Calu3 (cell line): Measurements from ENCODE around the gene CYP1A2. TPM values are rescaled to one million over a fixed set of nuclear protein-coding genes. Genes with fewer than 3 reads are reported as not detected.

Source experiments
- BruUV-seq: library from RNA; stranded (reverse); fragments of 400-500 nt; replicated peaks from 2 replicates; lab custom pipeline; 2021; lab: Mats Ljungman, UMichigan
- CTCF ChIA-PET: fragments of 300-600 bp; sonication (Branson Sonifier 250); formaldehyde crosslinking; loops from one replicate; lab custom pipeline; 2022; ENCODE audit warnings: antibody characterized with exemption; lab: Charles Lee
- DNase-seq: peaks from one replicate; pipeline ENCODE4 v3.0.0; 2022
- H3K27ac Mint-ChIP-seq: one replicate; pipeline ENCODE4 v1.8.0; 2022; ENCODE audit warnings: mixed read lengths; ENCODE audit not compliant: unreplicated experiment
- H3K27me3 Mint-ChIP-seq: one replicate; pipeline ENCODE4 v1.8.0; 2022; ENCODE audit warnings: mixed read lengths; ENCODE audit not compliant: unreplicated experiment
- H3K36me3 Mint-ChIP-seq: one replicate; pipeline ENCODE4 v1.8.0; 2022; ENCODE audit warnings: mild to moderate bottlenecking, moderate library complexity, mixed read lengths; ENCODE audit not compliant: insufficient read depth, unreplicated experiment
- H3K4me1 Mint-ChIP-seq: one replicate; pipeline ENCODE4 v1.8.0; 2022; ENCODE audit warnings: mild to moderate bottlenecking, low read depth, mixed read lengths; ENCODE audit not compliant: unreplicated experiment
- H3K4me3 Mint-ChIP-seq: one replicate; pipeline ENCODE4 v1.8.0; 2022; ENCODE audit warnings: mild to moderate bottlenecking, low read depth, moderate library complexity, mixed read lengths; ENCODE audit not compliant: unreplicated experiment
- H3K9me3 Mint-ChIP-seq: one replicate; pipeline ENCODE4 v1.8.0; 2022; ENCODE audit warnings: low read depth, mixed read lengths; ENCODE audit not compliant: unreplicated experiment
- intact Hi-C: fragments of 100-400 bp; cut with micrococcal nuclease; formaldehyde crosslinking; loops from one replicate; pipeline ENCODE4 v1.10.0; 2022; ENCODE audit not compliant: unreplicated experiment
- total RNA-seq: library from RNA; stranded (reverse); gene quantifications from 2 replicates; pipeline ENCODE4 v1.2.3, GENCODE V29; 2022
- TF ChIP-seq, protein P1 (sequence below): fragments of 200-600 bp; IDR thresholded peaks from one replicate; pipeline ENCODE4 v1.8.0; 2022; ENCODE audit warnings: antibody characterized with exemption; ENCODE audit not compliant: unreplicated experiment

Gene CYP1A2
- total RNA-seq, 1 experiment from 2014 or later, result not detected

DNA sequence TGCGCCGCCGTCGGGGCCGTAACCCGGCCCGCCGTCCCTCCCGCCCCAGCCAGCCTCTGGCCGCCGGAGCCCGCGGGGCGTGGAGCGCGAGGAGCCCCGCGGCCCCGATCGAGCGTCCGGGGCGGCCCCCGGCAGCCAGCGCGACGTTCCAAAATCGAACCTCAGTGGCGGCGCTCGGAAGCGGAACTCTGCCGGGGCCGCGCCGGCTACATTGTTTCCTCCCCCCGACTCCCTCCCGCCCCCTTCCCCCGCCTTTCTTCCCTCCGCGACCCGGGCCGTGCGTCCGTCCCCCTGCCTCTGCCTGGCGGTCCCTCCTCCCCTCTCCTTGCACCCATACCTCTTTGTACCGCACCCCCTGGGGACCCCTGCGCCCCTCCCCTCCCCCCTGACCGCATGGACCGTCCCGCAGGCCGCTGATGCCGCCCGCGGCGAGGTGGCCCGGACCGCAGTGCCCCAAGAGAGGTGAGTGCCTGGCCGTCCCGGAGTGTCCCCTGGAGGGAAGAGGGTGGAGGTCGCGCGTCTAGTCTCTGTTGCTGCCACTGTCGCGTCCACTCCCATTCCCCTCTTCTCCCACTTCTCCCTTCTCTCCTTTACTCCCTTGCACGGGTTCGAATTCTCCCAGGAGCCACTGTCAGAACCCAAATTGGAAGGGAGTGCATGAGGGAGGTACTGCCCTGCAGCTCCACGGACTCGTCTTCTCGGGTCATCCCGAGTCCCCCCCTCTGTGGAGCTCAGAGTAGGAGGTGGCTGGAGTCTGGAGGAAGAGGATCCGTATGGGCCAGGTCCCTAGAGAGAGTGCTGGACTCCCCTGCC lies 33.8 kb downstream of the CYP1A2 start:
- intact Hi-C loops, result no loop called here
- CTCF ChIA-PET, result interaction anchor here (0.6 to 1.6 kb wide), 7 partner anchors 12 to 103 kb away, joined by 3 to 5 read pairs (median 3); no protein-coding TSS in a partner anchor
- peak; percentile 38 for DNase-seq
- Mint-ChIP-seq H3K36me3 (peaks cover 23% of the 10 kb centered on the region), H3K4me1 (peaks cover 39% of the 10 kb centered on the region), H3K9me3 (no peaks in the 10 kb centered on the region), H3K27me3 (peaks cover 14% of the 10 kb centered on the region), H3K27ac (peak overlapping the region; percentile 56), H3K4me3 (peak overlapping the region; percentile 85)
- TF ChIP-seq, protein P1, sequence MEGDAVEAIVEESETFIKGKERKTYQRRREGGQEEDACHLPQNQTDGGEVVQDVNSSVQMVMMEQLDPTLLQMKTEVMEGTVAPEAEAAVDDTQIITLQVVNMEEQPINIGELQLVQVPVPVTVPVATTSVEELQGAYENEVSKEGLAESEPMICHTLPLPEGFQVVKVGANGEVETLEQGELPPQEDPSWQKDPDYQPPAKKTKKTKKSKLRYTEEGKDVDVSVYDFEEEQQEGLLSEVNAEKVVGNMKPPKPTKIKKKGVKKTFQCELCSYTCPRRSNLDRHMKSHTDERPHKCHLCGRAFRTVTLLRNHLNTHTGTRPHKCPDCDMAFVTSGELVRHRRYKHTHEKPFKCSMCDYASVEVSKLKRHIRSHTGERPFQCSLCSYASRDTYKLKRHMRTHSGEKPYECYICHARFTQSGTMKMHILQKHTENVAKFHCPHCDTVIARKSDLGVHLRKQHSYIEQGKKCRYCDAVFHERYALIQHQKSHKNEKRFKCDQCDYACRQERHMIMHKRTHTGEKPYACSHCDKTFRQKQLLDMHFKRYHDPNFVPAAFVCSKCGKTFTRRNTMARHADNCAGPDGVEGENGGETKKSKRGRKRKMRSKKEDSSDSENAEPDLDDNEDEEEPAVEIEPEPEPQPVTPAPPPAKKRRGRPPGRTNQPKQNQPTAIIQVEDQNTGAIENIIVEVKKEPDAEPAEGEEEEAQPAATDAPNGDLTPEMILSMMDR, result no peak
- no TSS peak for BruUV-seq

DNA sequence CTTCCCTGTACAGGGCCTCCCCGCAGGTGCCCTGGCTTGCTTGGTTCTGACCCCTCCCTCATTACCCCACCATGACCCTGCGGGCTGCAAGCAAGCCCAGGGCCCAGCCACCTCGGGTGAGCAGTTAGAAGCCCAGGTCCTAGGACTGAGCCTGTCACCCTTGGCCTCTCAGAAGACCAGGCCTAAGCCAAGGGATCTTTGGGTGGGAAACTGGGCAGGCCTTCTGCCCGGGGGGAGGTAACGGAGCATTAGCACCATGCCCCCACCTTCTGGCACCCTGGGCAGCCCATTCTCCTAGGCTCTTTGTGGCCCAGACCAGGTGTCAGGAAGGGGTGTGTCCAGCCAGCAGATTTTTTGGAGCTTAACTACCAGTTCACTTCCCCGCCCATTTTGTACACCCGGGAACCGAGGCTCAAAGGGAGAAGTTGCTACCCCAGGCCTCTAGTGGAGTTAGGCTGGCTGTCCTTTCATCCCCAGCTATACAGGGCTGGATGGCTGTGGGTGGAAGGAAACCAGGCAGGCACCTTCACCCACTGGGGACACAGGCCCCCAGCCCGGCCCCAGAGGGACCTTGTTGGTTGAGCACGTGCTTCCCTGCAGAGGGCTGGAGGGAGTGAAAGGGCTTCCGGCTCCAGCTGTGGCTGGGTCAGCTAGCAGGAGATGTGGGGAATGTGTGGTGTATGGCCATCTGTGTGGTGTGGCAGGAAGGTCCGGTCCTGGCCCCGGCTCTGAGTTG lies 34.6 kb downstream of the CYP1A2 start:
- CTCF ChIA-PET, result interaction anchor here (0.5 to 1.6 kb wide), 7 partner anchors 12 to 103 kb away, joined by 3 to 7 read pairs (median 3); no protein-coding TSS in a partner anchor
- H3K4me3 Mint-ChIP-seq, result peak overlapping the region; percentile 85
- peaks cover 47% of the 10 kb centered on the region for H3K4me1 Mint-ChIP-seq
- no TSS peak for BruUV-seq
- no peaks in the 10 kb centered on the region for H3K9me3 Mint-ChIP-seq
- peak overlapping the region; percentile 56 for H3K27ac Mint-ChIP-seq
- intact Hi-C loops, result no loop called here
- DNase-seq, result peak; percentile 35
- H3K27me3 Mint-ChIP-seq, result peaks cover 14% of the 10 kb centered on the region
- peaks cover 23% of the 10 kb centered on the region for H3K36me3 Mint-ChIP-seq
- TF ChIP-seq, protein P1, result no peak

DNA sequence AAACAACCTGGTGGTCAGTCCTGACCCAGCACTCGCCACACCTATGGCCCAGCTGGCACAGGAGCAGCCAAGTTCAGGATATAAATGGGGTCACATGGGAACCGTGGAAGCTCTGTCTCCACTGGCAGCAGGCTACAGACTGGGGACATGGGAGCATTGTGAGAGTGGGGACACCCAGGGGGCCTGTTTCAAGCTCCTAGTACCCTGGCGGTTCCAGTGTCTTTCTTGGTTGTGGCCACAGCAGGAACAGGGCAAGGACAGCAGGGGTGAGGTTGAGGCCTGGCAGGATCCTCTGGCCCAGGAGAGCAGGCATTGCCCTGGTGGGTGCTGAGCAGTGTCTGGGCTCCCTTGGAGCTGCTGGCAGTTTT lies 35.1 kb downstream of the CYP1A2 start:
- Mint-ChIP-seq H3K36me3 (peaks cover 23% of the 10 kb centered on the region), H3K27me3 (peaks cover 14% of the 10 kb centered on the region), H3K4me3 (peak overlapping the region; percentile 85), H3K9me3 (no peaks in the 10 kb centered on the region), H3K4me1 (peaks cover 52% of the 10 kb centered on the region), H3K27ac (peak overlapping the region; percentile 19)
- no peak for DNase-seq
- intact Hi-C loops, result no loop called here
- CTCF ChIA-PET, result interaction anchor here (0.5 to 1.6 kb wide), 5 partner anchors 13 to 100 kb away, joined by 3 to 7 read pairs (median 4); no protein-coding TSS in a partner anchor
- TF ChIP-seq, protein P1, result no peak
- BruUV-seq, result no TSS peak

DNA sequence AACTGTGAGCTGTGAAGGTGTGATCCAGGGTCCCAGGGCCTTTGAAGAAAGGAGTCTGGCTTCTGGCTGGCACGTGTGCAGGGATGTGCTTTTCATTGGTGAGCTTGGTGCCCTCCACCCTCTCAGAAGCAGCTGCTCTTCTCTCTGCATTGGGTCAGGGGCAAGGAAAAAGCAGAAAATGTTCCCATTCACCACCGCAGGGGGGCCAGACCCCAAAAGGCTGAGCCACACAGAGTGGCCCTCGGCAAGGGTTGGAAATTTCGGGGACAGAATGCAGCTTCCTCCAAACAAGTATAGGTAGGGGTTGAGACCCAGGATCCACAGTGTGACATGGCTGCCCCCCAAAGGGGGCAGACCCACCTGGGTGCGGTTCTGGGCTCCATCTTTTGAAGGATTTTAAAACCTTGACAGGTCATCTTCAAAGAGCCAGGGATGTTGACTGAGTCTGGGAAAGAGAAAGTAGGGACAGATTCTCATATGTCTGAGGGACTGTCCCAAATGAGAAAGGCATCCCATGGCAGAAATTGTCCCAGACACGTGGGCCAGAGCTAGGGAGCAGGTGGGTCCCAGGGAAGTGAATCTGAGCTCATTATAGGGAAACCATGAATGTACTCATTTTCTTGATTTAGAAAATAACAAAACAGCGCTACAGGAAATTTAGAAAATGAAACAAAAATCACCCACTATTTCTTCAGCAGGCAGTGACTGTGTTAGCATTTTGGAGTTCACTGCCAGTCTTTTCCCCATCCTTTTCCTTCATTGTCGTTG lies 36.0 kb downstream of the CYP1A2 start:
- Mint-ChIP-seq H3K36me3 (peaks cover 23% of the 10 kb centered on the region), H3K27me3 (peaks cover 14% of the 10 kb centered on the region), H3K9me3 (no peaks in the 10 kb centered on the region), H3K4me1 (peaks cover 61% of the 10 kb centered on the region), H3K4me3 (peak overlapping the region; percentile 17), H3K27ac (no peak overlapping the region)
- intact Hi-C loops, result no loop called here
- DNase-seq, result no peak
- BruUV-seq, result TSS peak; percentile 23
- CTCF ChIA-PET, result interaction anchor here (1.6 kb wide), 1 partner anchor 34 kb away, joined by 4 read pairs; no protein-coding TSS in a partner anchor
- TF ChIP-seq, protein P1, result no peak
